ENCODE measurements around the gene RAB3A. TPM values are rescaled to one million over a fixed set of nuclear protein-coding genes. Genes with fewer than 3 reads are reported as not detected.

The RAB3A gene
- total RNA-seq, 3 donors from 2014 or later (not counting 1 experiment from before 2014, with no cell fraction given) = 5.2 to 7.8 (median 7.6) TPM

DNA sequence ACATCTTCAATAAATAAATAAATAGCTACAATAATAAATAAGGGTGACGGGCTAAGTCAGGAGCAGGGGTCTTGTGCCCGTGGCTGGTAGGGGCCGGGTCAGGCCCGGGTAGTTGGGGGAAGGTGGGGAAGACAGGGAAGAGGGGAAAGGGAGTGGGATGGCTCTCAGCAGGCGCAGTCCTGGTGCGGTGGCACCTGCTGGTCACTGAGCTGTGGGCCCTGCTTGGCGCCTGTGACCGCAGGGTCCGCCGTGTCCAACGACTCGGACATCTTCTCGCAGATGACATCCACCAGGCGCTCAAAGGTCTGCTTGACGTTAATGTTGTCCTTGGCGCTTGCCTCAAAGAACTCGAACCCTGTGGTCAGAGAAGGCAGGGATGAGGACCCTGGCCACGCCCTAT, 6.5 kb downstream of the RAB3A start:
- no peak overlapping the region for H3K27ac ChIP-seq (ENCODE audit: low read length)
- H3K36me3 Mint-ChIP-seq = no peaks in the 10 kb centered on the region
- peaks cover 25 to 32% of the 10 kb centered on the region in 2 donors for H3K4me1 Mint-ChIP-seq
- H3K9me3 ChIP-seq (ENCODE audit: control insufficient read depth, insufficient read depth, low read length) = no peaks in the 10 kb centered on the region
- peaks cover 3% of the 10 kb centered on the region for H3K36me3 ChIP-seq (ENCODE audit: control insufficient read depth, insufficient read depth, low read length)
- intact Hi-C loops (cut with micrococcal nuclease) = no loop called here
- no peak overlapping the region for H3K27ac Mint-ChIP-seq
- 96% methylated on average over 18 of the region's 18 CpGs for WGBS (ENCODE audit: insufficient coverage)
- H3K4me1 ChIP-seq (ENCODE audit: control insufficient read depth, insufficient read depth, low read length) = peaks cover 21% of the 10 kb centered on the region
- H3K27me3 Mint-ChIP-seq (ENCODE audit: low read depth in 2 of 2) = no peaks in the 10 kb centered on the region
- TF ChIP-seq, protein P1, sequence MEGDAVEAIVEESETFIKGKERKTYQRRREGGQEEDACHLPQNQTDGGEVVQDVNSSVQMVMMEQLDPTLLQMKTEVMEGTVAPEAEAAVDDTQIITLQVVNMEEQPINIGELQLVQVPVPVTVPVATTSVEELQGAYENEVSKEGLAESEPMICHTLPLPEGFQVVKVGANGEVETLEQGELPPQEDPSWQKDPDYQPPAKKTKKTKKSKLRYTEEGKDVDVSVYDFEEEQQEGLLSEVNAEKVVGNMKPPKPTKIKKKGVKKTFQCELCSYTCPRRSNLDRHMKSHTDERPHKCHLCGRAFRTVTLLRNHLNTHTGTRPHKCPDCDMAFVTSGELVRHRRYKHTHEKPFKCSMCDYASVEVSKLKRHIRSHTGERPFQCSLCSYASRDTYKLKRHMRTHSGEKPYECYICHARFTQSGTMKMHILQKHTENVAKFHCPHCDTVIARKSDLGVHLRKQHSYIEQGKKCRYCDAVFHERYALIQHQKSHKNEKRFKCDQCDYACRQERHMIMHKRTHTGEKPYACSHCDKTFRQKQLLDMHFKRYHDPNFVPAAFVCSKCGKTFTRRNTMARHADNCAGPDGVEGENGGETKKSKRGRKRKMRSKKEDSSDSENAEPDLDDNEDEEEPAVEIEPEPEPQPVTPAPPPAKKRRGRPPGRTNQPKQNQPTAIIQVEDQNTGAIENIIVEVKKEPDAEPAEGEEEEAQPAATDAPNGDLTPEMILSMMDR (IDR thresholded peaks at IDR 0.05) = no peak
- no peaks in the 10 kb centered on the region for H3K27me3 ChIP-seq (ENCODE audit: control insufficient read depth, insufficient read depth, low read length)
- DNase-seq = no peak
- no peak for ATAC-seq
- H3K4me3 ChIP-seq (ENCODE audit: low read length) = no peak overlapping the region
- no peak overlapping the region for H3K4me3 Mint-ChIP-seq
- no peaks in the 10 kb centered on the region for H3K9me3 Mint-ChIP-seq

DNA sequence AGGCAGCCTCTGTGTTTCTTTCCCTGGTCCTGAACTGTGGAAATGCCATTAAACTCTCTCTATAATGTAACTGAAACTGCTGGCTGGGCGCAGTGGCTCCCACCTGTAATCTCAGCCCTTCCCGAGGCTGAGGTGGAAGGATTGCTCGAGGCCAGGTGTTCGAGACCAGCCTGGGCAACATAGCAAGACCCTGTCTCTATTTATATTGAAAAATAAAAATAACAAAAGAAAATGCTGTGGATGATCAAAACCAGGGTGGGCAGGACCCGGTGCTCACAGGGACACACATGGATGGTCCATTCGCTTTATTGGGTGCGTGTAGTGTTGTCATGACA, 7.4 kb downstream of the RAB3A start:
- no peak overlapping the region for H3K27ac Mint-ChIP-seq
- TF ChIP-seq, protein P1 (IDR thresholded peaks at IDR 0.05) = no peak
- intact Hi-C loops (cut with micrococcal nuclease) = no loop called here
- H3K9me3 Mint-ChIP-seq = no peaks in the 10 kb centered on the region
- peaks cover 26 to 32% of the 10 kb centered on the region in 2 donors for H3K4me1 Mint-ChIP-seq
- peak overlapping the region; percentile 50 for H3K4me3 Mint-ChIP-seq
- H3K4me3 ChIP-seq (ENCODE audit: low read length) = no peak overlapping the region
- H3K4me1 ChIP-seq (ENCODE audit: control insufficient read depth, insufficient read depth, low read length) = peaks cover 27% of the 10 kb centered on the region
- 94% methylated on average over 7 of the region's 7 CpGs for WGBS (ENCODE audit: insufficient coverage)
- H3K36me3 Mint-ChIP-seq = no peaks in the 10 kb centered on the region
- ATAC-seq = no peak
- H3K36me3 ChIP-seq (ENCODE audit: control insufficient read depth, insufficient read depth, low read length) = peaks cover 3% of the 10 kb centered on the region
- H3K27me3 ChIP-seq (ENCODE audit: control insufficient read depth, insufficient read depth, low read length) = no peaks in the 10 kb centered on the region
- H3K9me3 ChIP-seq (ENCODE audit: control insufficient read depth, insufficient read depth, low read length) = no peaks in the 10 kb centered on the region
- no peak for DNase-seq
- H3K27ac ChIP-seq (ENCODE audit: low read length) = no peak overlapping the region
- H3K27me3 Mint-ChIP-seq (ENCODE audit: low read depth in 2 of 2) = no peaks in the 10 kb centered on the region

DNA sequence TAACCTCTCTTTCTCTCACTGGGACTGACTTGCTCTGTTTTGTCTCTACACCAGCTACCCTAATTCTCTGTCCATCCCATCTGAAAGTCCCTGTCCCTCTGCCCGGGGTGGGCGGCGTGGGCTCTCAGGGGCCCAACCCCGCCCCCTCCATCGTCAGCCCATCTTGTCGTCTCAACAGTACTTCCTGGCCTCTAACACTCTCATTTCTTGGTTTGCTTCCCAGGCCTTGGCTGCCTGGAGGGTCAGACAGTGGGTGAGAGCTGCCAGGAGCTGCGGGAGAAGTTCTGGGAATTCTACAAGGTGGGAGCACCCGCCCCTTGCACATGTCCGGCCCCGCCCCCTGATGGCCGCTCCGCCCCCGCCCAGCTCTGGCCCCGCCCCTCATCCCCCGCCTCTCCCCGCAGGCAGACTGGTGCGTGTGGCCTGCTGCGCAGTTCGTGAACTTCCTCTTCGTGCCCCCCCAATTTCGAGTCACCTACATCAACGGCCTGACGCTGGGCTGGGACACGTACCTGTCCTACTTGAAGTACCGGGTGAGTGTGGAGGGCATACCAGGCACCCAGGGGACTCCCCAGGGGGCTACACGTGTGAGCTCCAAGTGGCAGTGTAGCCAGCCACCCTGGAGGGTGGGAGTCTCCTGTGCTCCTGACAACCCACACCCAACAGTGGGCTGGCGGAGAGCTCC, 9.1 kb downstream of the RAB3A start:
- no peaks in the 10 kb centered on the region for H3K27me3 Mint-ChIP-seq (ENCODE audit: low read depth in 2 of 2)
- TF ChIP-seq, protein P1 (IDR thresholded peaks at IDR 0.05) = no peak
- WGBS (ENCODE audit: insufficient coverage) = 23% methylated on average over 26 of the region's 27 CpGs
- H3K4me3 ChIP-seq (ENCODE audit: low read length) = no peak overlapping the region
- DNase-seq = peak in 1 of 2 donors; percentile 60
- H3K4me1 Mint-ChIP-seq = peaks cover 26 to 29% of the 10 kb centered on the region in 2 donors
- ATAC-seq = no peak
- intact Hi-C loops (cut with micrococcal nuclease) = loop anchor here (5.0 kb wide), 2 partner anchors 83 to 223 kb away; partner anchors contain the start of gene SSBP4
- H3K36me3 ChIP-seq (ENCODE audit: control insufficient read depth, insufficient read depth, low read length) = peaks cover 3% of the 10 kb centered on the region
- H3K27me3 ChIP-seq (ENCODE audit: control insufficient read depth, insufficient read depth, low read length) = no peaks in the 10 kb centered on the region
- no peaks in the 10 kb centered on the region for H3K9me3 Mint-ChIP-seq
- peaks cover 27% of the 10 kb centered on the region for H3K4me1 ChIP-seq (ENCODE audit: control insufficient read depth, insufficient read depth, low read length)
- no peaks in the 10 kb centered on the region for H3K9me3 ChIP-seq (ENCODE audit: control insufficient read depth, insufficient read depth, low read length)
- peak overlapping the region in 1 of 2 donors; percentile 96 for H3K27ac Mint-ChIP-seq
- peak overlapping the region; percentile 86 for H3K4me3 Mint-ChIP-seq
- no peaks in the 10 kb centered on the region for H3K36me3 Mint-ChIP-seq
- H3K27ac ChIP-seq (ENCODE audit: low read length) = peak overlapping the region; percentile 41

DNA sequence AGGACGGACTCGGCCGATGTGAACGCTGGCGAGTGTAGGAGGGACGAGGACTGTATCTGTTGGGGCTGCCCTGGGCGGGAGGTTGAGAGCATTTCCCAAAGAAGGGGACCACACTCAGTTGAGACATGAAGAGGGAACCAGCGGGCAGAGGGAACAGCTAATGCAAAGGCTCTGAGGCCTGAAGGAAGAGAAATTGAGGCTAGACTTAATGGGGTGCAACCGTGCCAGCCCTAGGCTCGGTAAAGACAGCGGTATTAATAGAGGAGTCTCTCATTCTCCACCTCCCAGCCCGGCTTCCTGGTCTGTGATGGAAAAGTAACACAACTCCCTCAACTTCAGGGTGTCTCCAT, 9.7 kb downstream of the RAB3A start:
- H3K4me3 ChIP-seq (ENCODE audit: low read length) = no peak overlapping the region
- no peaks in the 10 kb centered on the region for H3K36me3 Mint-ChIP-seq
- TF ChIP-seq, protein P1 (IDR thresholded peaks at IDR 0.05) = no peak
- H3K27me3 ChIP-seq (ENCODE audit: control insufficient read depth, insufficient read depth, low read length) = no peaks in the 10 kb centered on the region
- H3K4me1 Mint-ChIP-seq = peaks cover 26 to 29% of the 10 kb centered on the region in 2 donors
- ATAC-seq (no peak), DNase-seq (no peak)
- peaks cover 3% of the 10 kb centered on the region for H3K36me3 ChIP-seq (ENCODE audit: control insufficient read depth, insufficient read depth, low read length)
- H3K9me3 ChIP-seq (ENCODE audit: control insufficient read depth, insufficient read depth, low read length) = no peaks in the 10 kb centered on the region
- peaks cover 27% of the 10 kb centered on the region for H3K4me1 ChIP-seq (ENCODE audit: control insufficient read depth, insufficient read depth, low read length)
- no peaks in the 10 kb centered on the region for H3K27me3 Mint-ChIP-seq (ENCODE audit: low read depth in 2 of 2)
- 60% methylated on average over 11 of the region's 12 CpGs for WGBS (ENCODE audit: insufficient coverage)
- peak overlapping the region; percentile 94 to 96 for H3K27ac Mint-ChIP-seq
- H3K27ac ChIP-seq (ENCODE audit: low read length) = no peak overlapping the region
- H3K4me3 Mint-ChIP-seq = peak overlapping the region; percentile 86
- intact Hi-C loops (cut with micrococcal nuclease) = loop anchor here (5.0 kb wide), 2 partner anchors 83 to 223 kb away; partner anchors contain the start of gene SSBP4
- H3K9me3 Mint-ChIP-seq = no peaks in the 10 kb centered on the region
